ENCODE results near the gene VTA1. TPM values are rescaled to one million over a fixed set of nuclear protein-coding genes. Genes with fewer than 3 reads are reported as not detected.

VTA1 gene
- total RNA-seq, 4 donors from 2014 or later = 42.2 to 55.0 (median 50.2) TPM

DNA sequence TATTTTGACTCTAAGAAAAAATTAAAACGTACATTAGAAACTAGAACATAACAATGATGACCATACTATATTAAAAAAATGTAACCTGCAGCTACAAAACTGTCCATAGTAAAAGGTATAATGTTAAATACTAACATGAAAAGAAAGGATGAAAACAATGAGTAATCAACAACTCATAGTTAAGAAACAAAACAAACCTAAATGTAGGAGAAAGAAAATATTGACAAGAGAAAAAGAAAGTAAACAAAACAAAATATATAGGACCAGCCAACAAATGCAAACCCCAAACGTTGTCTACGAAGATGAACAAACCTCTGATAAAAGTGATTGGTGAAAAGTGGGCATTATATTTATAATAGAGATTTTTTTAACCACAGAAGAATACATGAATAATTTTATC, 113.7 kb downstream of the VTA1 start:
- Histone ChIP-seq H3K36me3 (no peaks in the 10 kb centered on the region), H3K9me3 (no peaks in the 10 kb centered on the region), H3K4me1 (no peaks in the 10 kb centered on the region), H3K27ac (no peak overlapping the region), H3K27me3 (no peaks in the 10 kb centered on the region), H3K4me3 (no peak overlapping the region)
- TF ChIP-seq POLR2A (IDR thresholded peaks at IDR 0.05) = no peak
- TF ChIP-seq, protein P1, sequence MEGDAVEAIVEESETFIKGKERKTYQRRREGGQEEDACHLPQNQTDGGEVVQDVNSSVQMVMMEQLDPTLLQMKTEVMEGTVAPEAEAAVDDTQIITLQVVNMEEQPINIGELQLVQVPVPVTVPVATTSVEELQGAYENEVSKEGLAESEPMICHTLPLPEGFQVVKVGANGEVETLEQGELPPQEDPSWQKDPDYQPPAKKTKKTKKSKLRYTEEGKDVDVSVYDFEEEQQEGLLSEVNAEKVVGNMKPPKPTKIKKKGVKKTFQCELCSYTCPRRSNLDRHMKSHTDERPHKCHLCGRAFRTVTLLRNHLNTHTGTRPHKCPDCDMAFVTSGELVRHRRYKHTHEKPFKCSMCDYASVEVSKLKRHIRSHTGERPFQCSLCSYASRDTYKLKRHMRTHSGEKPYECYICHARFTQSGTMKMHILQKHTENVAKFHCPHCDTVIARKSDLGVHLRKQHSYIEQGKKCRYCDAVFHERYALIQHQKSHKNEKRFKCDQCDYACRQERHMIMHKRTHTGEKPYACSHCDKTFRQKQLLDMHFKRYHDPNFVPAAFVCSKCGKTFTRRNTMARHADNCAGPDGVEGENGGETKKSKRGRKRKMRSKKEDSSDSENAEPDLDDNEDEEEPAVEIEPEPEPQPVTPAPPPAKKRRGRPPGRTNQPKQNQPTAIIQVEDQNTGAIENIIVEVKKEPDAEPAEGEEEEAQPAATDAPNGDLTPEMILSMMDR (IDR thresholded peaks at IDR 0.05) = no peak
- intact Hi-C loops (cut with DNase I) = no loop called here
- no peak for DNase-seq
- 80 to 82% methylated on average over 3 of the region's 3 CpGs for WGBS, 2 donors

GRCh38 chr6:142262231-142262630, 115.2 kb downstream of the VTA1 start:
- no peak overlapping the region for H3K27ac ChIP-seq
- no peaks in the 10 kb centered on the region for H3K36me3 ChIP-seq
- no peaks in the 10 kb centered on the region for H3K9me3 ChIP-seq
- H3K4me1 ChIP-seq = no peaks in the 10 kb centered on the region
- TF ChIP-seq, protein P1 (IDR thresholded peaks at IDR 0.05) = no peak
- no peak for TF ChIP-seq POLR2A (IDR thresholded peaks at IDR 0.05)
- no peaks in the 10 kb centered on the region for H3K27me3 ChIP-seq
- DNase-seq = no peak
- intact Hi-C loops (cut with DNase I) = no loop called here
- H3K4me3 ChIP-seq = no peak overlapping the region

DNA sequence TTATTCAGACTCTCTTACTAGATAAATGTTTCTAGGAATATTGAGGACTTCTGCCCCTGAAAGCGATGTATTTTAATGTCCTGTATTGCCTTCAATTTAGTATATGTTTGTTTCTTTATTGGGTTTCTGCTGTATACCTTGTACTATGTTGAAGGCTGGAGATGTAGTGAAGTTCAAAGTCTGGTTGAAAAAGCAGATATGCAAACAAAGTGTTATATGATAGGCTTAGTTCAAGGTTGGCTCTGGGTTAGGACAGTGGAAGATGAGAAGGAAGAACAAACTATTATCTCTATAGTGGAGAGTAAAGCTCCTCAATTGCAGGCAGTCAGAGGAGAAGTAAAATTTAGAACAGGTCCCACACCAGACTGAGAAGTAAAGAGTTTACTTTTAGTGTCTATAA, 118.4 kb downstream of the VTA1 start:
- WGBS, 2 donors = 69 to 81% methylated on average over 1 of the region's 1 CpG
- TF ChIP-seq, protein P1 (IDR thresholded peaks at IDR 0.05) = no peak
- TF ChIP-seq POLR2A (IDR thresholded peaks at IDR 0.05) = no peak
- no peak for DNase-seq
- no peak overlapping the region for H3K27ac ChIP-seq
- H3K4me1 ChIP-seq = no peaks in the 10 kb centered on the region
- H3K4me3 ChIP-seq = no peak overlapping the region
- no peaks in the 10 kb centered on the region for H3K9me3 ChIP-seq
- H3K36me3 ChIP-seq = no peaks in the 10 kb centered on the region
- no peaks in the 10 kb centered on the region for H3K27me3 ChIP-seq
- intact Hi-C loops (cut with DNase I) = no loop called here

DNA sequence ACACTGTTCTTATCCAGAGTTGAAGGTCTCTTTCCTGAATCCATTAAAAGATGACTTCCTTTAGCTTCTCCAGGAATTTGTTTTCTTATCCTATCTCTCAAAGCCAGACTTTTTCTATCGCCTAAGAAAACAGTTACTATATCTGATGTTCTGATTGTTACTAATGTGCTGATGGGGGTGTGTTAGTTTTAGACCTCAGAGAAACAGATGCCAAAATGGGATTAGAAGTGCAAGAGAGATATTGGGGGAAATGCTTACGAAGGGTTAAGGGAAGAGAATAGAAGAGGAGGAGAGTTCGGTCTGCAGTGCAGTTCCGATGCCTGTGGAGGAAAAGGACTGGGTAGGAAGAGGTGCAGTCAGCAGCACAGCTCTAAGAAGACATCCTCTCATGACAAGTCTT, 119.0 kb downstream of the VTA1 start:
- TF ChIP-seq, protein P1 (IDR thresholded peaks at IDR 0.05) = no peak
- TF ChIP-seq POLR2A (IDR thresholded peaks at IDR 0.05) = no peak
- no peak overlapping the region for H3K4me3 ChIP-seq
- no peak overlapping the region for H3K27ac ChIP-seq
- WGBS, 2 donors = 73 to 81% methylated on average over 4 of the region's 4 CpGs
- no peaks in the 10 kb centered on the region for H3K9me3 ChIP-seq
- H3K4me1 ChIP-seq = no peaks in the 10 kb centered on the region
- no peak for DNase-seq
- no peaks in the 10 kb centered on the region for H3K27me3 ChIP-seq
- intact Hi-C loops (cut with DNase I) = no loop called here
- H3K36me3 ChIP-seq = no peaks in the 10 kb centered on the region

DNA sequence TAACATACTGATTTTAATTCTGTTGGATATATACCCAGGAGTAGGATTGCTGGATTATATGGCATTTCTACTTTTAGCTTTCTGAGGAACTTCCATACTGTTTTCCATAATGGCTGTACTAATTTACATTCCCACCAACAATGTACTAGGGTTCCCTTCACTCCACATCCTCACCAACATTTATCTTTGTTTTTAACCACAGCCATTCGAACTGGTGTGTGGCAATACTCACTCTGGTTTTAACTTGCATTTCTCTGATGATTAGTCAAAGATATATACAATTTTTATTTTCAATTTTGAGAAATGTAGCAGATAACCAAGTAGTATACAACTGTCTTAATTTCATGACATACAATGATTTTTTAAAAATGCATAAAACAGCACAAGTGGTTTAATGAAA, 124.4 kb downstream of the VTA1 start:
- Histone ChIP-seq H3K36me3 (no peaks in the 10 kb centered on the region), H3K4me1 (no peaks in the 10 kb centered on the region), H3K27me3 (no peaks in the 10 kb centered on the region), H3K27ac (no peak overlapping the region), H3K4me3 (no peak overlapping the region), H3K9me3 (no peaks in the 10 kb centered on the region)
- no peak for DNase-seq
- intact Hi-C loops (cut with DNase I) = no loop called here
- 65 to 67% methylated on average over 1 of the region's 1 CpG for WGBS, 2 donors
- TF ChIP-seq POLR2A (IDR thresholded peaks at IDR 0.05) = no peak
- TF ChIP-seq, protein P1 (IDR thresholded peaks at IDR 0.05) = no peak

Other genes starting within 250 kb of the VTA1 start
- not detected for gene GJE1, start 14.3 kb upstream of the VTA1 start, total RNA-seq
- not detected for gene NMBR, start 141 bp upstream of the VTA1 start, total RNA-seq
- 10 to 100 TPM; 22.3 to 56.5 (median 26.0) TPM for gene ADGRG6, start 154.7 kb downstream of the VTA1 start, total RNA-seq

Data from esophagus squamous epithelium (tissue), 5 donors.